GM21717 (cell line): ENCODE measurements around the gene SHISA4.
"Not testable (repeated sequence)": the region's sequence is repeated elsewhere in the genome, so short reads cannot be mapped to it uniquely, and the experiment has no call there.

Experiments
- ATAC-seq: cut with Tn5 transposase; IDR thresholded peaks from one replicate; pipeline ENCODE4 v1.9.1; 2021; ENCODE audit warnings: mild to moderate bottlenecking, moderate library complexity; ENCODE audit not compliant: unreplicated experiment

Gene SHISA4

GRCh38 chr1:201895913-201896807 lies 7.5 kb downstream of the SHISA4 start:
- peak; percentile 65 for ATAC-seq

DNA sequence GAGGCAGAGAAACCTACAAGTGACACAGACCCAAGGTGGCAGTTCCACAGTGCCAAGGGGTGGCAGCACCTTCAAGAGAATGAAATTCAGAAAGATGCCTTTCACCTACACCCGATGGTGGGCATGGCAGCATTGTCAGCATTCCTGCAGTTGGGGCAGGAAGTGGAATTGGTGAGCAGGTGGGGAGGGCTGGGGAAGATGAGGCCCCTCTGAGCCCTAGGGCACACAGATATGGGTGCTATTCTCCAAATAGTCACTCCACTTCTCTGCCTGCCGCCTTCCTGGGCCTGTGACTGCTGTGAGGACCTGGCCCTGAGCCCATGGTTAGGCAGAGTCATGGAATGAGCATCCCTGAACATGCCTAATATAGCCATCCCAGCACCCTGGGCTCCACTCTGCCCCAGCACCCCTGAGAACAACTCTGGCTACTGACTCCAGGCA lies 8.3 kb downstream of the SHISA4 start:
- ATAC-seq = no peak

- ATAC-seq = no peak
Measured at GRCh38 chr1:201898240-201898894, 9.7 kb downstream of the SHISA4 start.

- ATAC-seq = no peak
Measured at GRCh38 chr1:201898992-201899391, 10.3 kb downstream of the SHISA4 start.

- ATAC-seq = no peak
Measured at GRCh38 chr1:201899683-201900429, 11.2 kb downstream of the SHISA4 start.

- no peak for ATAC-seq
Measured at GRCh38 chr1:201900476-201900875, 11.8 kb downstream of the SHISA4 start.

DNA sequence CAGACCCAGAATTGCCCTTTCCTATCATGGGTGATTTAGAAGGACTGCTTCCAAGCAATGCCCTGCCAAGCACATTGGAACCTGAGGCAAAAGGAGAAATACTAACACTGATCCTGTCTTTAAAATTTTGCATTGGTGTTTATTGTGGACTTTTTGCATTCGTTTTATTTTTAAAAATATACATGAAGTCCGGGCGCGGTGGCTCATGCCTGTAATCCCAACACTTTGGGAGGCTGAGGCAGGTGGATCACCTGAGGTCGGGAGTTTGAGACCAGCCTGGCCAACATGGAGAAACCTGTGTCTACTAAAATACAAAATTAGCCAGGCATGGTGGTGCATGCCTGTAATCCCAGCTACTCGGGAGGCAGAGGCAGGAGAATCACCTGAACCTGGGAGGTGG lies 12.3 kb downstream of the SHISA4 start:
- not testable (repeated sequence) for ATAC-seq

DNA sequence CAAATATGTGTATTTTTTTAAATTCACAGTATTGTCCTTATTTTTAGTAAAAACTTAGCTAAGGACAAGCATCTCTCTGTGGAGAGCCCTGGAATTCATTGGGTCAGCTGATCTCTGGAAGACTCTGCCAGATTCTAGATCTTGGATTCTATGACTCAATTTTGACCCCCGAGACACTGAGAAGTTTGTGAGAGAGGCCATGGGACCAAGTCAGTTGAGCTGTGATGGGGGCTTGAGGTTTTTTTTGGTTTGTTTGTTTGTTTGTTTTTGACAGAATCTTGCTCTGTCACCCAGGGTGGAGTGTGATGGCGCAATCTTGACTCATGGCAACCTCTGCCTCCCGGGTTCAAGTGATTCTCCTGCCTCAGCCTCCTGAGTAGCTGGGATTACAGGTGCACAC lies 13.5 kb downstream of the SHISA4 start:
- ATAC-seq = no peak

DNA sequence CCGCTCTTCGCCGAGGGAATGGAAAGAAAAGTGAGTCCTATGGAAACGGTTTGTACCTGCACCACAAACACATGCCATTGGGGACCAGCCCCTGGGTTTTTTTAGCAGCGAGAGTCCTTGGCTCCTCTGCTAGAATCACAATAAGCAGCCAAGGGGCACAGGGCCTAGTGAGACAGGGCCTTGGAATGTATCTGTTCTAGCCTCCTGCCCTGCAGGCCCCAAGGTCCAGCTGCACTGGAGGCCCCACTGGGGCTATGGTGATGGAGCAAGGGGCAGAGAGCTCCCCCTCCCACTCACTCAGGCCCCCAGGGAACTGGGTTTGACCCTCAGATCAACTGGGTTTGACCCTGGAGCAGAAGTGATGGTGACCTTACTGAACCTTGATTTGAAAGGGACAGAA lies 14.4 kb downstream of the SHISA4 start:
- no peak for ATAC-seq

DNA sequence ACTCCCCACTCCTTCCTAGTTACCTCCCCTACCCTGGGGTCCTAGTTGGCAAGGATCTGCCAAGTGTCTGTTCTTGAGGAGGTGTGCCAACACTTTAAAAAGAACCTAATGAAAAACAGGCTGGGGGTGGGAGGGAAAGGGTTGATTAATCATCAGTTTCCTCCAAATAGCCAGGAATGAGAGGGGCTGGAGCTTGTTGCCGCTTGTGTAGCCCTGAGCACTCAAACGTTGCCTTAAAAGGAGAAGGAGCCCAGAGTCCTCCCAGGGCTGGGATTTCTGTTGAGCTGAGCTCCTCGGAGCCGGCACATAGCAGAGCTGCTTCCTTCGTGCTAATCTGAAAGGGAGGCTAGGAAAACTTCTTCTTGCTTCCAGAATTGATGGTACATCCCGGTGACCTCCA lies 15.9 kb downstream of the SHISA4 start:
- ATAC-seq = no peak

- ATAC-seq = no peak
Measured at GRCh38 chr1:201905234-201905890, 16.7 kb downstream of the SHISA4 start.

GRCh38 chr1:201906336-201906735 lies 17.6 kb downstream of the SHISA4 start:
- ATAC-seq = no peak

- no peak for ATAC-seq
Measured at GRCh38 chr1:201907621-201908020, 18.9 kb downstream of the SHISA4 start.

GRCh38 chr1:201911826-201912571 lies 23.3 kb downstream of the SHISA4 start:
- ATAC-seq = no peak

DNA sequence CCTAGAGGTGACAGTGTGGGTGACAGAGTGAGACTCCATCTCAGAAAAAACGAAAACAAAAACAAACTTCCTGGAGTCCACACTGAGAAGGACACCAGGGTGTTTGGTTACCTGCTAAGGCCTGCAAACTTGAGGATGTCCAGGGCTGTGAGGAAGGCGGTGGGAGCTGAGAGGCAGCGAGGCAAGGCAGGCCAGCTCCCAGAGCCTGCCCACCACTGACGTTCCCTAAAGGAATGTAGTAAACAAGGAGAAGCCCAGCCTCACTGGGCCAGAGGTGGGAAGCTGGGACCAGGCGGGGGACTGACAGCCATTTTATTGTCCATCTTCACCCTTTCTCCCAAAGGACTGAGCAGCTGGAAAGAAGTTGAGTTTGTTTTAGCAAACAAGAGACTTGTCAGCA lies 24.1 kb downstream of the SHISA4 start:
- ATAC-seq = no peak

DNA sequence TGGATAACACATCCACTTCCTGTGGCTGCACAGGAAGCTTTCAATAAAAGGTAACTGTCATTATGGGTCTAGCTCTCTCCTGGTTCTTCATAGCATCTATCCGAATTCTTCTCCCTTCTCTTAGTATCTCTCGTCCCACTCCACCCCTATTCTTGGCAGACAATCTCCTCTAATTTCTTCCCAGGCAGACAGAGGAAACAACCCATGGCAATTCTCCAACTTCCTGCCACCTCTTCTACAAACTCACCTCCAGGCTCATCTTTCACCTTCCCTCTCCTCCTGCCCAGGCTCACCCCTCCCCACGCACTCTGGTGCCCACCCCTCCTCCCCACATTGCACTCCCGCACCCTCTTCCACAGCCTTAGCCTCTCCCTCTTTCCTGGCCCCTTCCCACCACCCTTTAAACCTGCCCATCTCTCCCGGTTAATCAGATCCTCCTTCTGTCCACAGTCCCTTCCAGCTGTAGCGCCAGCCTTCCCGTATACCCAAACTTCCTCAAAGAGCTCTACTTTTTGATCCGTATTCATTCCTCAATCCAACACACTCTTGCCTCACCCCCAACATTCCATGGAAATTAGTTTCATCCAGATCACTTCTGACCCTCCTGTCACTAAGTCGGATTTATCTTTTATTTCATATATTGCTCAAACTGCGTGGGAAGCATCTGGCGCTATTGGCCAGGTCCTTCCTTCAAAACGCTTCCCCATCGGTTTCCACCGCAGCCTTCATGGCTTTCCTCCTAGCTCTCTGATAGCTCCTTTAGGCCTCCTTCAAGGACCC lies 25.9 kb downstream of the SHISA4 start:
- ATAC-seq = no peak

DNA sequence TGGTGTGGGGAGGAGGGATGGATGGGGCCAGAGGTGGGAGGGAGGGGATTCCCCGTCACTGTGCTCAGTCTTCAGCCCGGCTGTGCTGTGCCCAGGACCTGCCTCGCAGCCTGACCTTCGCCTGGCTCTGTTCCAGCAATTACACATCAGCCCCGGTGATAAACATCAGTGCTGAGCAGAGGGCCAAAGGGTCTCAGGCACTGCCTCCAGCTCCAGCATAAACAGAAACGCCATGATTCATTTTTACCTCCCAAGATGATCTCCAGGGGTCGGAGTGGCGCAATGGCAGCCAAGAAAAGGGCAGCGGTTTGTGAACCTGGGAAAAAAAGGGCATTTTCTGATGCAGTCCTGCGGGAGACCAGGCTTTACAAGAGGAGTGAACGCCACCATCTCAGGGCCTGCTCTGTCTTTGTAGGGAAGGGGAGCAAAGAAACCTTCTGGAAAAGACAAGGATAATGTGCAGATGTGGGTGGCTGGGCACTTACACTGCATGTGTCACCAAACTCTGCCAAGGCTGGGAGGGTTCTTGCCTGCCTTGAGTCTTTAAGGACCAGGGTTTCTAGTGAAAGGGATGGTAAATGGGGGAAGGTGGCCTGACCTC lies 28.1 kb downstream of the SHISA4 start:
- no peak for ATAC-seq

- ATAC-seq = no peak
Measured at GRCh38 chr1:201917362-201918033, 28.8 kb downstream of the SHISA4 start.

DNA sequence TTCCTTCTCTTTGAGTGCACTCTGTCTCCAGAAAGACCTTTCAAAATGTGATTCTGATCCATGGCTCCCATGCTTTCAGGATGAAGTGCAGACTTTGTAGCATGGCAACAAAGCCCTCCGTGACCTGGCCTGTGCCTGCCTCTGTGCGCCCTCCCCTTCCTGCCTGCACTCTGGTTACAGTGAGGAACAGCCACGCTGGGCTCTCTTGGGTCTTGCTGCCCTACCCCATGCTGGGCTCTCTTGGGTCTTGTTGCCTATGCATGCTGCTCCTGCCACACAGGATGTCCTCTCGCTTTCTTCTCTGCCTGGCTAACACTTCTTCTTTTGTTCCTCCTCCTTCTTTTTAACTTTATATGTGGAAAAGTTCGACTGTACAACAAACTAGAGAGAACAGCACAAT lies 29.6 kb downstream of the SHISA4 start:
- no peak for ATAC-seq
